Measurements from ENCODE around the gene BOC.

Gene BOC

DNA sequence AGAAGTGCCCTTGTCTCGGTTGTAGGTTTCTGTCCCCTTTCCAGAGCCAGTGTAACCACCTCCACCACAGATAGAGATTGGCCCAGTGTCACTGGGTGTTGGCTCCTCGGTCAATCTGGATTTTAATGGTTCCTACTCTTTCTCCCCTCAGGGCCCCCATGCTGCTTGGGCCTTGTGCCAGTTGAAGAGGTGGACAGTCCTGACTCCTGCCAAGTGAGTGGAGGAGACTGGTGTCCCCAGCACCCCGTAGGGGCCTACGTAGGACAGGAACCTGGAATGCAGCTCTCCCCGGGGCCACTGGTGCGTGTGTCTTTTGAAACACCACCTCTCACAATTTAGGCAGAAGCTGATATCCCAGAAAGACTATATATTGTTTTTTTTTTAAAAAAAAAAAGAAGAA is 75.2 kb downstream of the BOC start:
- no peak for DNase-seq (ENCODE audit: low read depth in 2 of 2)

DNA sequence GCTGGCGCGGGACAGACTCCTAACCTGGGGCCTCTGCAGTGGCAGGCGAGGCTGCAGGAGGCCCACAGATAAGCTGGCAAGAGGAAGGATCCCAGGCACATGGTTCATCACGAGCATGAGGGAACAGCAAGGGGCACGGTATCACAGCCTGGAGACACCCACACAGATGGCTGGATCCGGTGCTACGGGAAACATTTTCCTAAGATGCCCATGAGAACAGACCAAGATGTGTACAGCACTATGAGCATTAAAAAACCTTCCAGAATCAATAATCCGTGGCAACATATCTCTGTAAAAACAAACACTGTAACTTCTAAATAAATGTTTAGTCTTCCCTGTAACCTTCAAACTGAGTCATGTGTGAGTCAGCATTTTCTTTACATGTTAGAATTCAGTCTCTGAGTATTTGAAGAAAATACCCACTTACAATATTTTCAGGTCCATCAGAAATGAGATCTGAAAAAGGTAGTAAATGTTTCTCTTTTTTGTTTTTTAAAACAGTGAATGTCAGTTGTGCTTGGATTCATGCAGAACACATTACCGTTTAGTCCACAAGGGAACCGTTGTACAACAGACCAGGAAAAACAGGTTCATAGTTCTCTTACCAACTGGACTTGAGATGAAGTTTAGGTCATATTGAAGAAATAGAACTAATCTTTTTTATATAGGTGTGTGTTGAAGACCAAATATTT is 75.9 kb downstream of the BOC start:
- DNase-seq (ENCODE audit: low read depth in 2 of 2): no peak

DNA sequence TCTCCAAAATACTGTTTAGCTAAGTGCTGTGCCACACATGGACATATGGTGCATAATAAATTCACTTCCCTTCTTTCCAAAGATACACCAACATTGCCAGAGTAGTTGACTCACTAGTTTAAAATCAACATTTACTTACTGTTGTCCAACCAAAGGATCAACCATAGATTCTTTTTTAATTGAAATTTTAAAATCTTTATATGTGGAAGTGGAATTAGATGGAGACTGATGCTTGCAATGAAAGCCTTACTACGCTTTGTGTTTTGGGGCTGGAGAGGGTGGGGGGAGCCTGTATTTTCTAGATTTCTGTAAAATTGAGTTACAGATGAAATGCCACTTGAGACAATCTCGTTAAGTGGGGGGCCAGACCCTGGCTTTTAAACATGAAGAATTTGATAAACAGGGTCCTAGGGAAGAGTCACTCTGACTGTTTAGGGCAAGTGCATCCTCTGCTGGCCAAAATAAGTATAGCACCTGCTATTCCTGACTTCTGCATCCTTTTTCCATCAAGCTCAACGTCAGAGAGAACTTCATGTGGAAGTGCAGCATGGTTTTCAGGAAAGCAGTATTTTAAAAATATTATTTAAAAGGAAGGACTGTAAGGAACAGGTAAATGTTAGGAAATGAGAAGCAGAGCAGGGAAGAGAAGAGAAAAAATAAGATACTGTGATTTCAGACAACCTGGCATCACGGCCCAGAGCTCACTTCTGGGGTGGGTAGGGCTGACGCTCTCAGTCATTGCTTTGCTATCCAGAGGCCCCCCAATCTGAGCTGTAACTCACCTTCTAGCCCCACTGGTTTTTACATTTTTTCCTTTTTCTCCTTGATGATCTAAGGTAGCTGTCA is 76.7 kb downstream of the BOC start:
- DNase-seq (ENCODE audit: low read depth in 2 of 2): peak; percentile 27 to 34

DNA sequence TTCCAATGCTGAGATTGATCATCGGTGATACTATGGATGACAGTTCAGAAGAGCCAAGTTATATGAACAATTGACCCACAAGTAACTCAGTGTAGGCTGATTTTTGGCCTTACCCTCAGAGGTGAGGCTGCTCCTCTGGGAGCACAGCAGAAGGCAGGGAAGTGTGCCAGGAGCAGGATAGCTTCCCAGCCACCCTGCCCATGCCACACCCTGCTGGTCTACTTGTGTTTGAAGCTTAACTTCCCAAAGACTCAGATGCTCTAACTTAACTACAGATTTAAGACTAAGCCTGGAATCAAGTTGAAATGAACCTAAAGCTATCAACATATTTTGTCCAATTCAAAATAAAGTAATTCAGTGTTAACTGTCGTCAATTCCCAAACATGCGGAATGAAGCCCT is 77.5 kb downstream of the BOC start:
- no peak for DNase-seq (ENCODE audit: low read depth in 2 of 2)

DNA sequence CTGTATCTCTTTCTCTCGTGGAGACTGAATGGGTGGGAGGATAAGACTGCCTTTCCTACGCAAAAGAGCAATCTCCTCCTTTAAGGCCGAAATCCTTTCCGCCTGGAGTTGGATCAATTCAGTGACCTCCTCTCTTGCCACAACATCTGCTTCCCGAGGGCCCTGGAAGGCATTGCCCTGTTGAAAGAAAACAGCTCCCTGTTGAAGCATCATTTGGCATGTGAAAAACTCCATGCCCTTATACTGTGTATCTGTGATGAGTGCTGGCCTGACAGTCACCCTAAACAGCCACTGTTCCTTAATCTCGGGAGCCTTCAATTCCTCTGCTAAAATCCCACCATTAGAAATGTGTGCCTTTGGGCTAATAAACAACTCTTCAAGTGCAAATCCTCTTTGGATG is 80.2 kb downstream of the BOC start:
- DNase-seq (ENCODE audit: low read depth in 2 of 2): no peak

DNA sequence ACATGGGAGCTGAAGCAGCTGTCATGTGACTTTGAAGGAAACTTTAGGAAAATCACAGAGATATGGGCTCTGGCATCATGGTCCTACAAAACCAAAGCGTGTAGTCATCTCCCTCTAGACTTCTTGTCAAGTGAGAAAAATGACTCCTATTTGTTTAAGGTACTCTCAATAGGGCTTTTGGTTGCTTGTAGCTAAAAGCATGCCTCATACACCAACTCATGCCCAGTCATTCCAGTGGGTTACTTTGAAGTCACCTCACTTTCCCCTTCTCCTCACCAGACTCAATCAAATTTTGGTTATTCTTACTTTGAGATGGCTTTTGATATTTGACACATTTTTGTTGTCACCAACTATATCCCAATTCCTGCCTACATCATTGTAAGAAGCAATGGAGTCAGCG is 81.6 kb downstream of the BOC start:
- no peak for DNase-seq (ENCODE audit: low read depth in 2 of 2)

DNA sequence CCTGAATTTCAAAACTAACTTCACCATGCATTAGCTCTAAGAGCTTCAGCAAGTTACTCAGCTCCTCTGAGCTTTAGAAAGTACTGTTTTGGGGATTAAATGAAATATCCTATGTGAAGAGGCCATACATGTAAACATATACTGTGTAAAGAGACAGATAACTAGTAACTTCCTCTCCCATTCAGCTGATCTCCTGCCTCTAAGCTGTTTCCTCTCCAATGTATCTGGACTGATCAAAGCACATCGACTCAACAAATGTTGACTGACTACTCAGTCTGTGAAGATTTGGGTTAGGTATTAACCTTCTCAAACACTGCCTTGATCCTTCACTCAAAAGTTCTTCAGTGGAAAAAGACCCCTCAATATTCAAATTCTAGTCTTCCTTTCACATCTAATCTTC is 82.0 kb downstream of the BOC start:
- DNase-seq (ENCODE audit: low read depth in 2 of 2): no peak

DNA sequence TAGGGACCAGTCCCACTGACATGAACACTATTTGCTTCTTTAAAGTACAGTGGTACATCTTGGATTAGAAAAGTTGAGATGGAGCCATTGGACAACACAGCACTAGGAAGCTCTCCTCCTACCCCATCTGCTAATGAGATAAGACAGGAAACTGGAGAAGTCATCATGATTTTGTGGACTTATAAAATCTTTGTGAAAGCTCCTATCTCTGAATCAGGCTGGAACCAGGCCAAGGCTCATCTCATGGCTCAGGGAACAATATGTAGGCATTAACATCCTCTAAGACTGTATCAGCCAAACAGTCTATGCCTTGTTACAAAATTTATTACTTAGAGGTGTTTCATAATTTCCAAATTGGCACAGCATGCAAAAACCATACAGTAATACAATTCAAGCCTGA is 84.1 kb downstream of the BOC start:
- DNase-seq (ENCODE audit: low read depth in 2 of 2): no peak

DNA sequence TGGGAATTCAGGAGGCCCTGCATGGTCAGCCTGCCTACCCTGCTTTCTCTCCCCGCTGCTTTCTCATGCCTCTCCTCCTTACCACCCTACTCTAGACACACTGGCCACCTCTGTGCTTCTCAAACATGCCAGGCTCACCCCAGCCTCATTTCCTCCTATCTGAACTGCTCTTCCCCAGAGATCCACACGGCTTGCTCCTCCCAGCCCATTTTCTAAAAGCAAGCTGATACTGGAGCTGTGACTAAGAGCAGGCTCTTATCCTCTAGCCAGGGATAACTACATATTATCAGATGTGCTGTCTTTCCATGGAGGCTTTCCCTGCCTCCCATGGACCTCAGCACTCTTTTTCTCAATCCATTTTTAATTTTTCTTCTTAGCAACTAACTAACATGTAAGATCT is 85.9 kb downstream of the BOC start:
- no peak for DNase-seq (ENCODE audit: low read depth in 2 of 2)

DNA sequence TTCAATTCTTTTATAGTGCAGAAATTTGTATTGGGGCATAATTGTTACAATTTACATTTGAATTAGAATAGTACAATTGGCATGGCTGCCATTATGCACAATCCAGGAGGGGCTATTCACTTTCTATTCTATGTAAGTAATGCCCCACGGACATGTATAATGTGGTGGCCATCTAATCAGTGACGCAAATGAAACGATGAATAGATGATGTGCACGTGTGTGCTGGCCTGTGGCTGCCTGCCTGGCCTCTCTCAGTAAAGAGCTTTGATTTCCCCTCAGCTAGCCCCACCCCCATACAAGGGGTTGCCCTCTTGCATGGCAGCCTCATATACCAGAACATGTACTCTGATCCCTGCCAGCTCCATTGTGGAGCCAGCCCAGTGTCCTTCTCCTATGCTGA is 86.5 kb downstream of the BOC start:
- DNase-seq (ENCODE audit: low read depth in 2 of 2): no peak

DNA sequence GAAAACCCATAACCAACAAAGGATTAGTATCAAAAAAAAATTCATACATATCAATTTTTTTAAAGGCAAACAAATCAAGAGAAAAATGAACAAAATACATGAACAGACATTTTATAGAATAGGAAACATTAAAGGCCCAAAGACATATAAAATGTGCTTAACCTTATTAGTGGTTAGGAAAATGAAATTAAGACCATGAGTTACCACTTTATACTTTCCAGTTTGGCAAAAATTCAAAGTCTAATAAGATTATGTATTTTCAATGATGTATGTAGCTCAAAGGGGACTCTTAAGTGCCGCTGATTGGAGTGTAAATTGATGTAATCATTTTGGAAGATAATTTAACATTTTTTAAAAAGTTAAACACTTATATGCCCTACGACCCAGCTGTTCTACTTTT is 89.2 kb downstream of the BOC start:
- DNase-seq (ENCODE audit: low read depth in 2 of 2): no peak

DNA sequence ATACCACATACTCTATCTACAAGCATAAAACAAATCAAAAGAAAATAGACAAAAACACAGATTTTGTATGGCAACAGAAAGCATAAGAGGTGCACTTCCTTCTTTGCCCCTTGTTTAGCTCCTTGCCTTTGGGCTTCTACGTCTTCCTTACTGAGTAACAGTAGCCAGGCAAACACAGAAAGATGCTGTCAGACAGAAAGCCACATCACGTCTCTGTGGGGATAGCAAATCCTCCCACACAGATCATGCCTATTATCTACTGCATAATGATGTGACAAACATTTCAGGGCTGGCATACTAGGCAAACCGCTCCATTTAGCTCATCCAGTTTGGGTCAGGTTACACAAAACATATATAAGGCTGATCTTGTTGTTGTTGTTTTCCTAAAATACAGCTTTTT is 92.7 kb downstream of the BOC start:
- DNase-seq (ENCODE audit: low read depth in 2 of 2): no peak

DNA sequence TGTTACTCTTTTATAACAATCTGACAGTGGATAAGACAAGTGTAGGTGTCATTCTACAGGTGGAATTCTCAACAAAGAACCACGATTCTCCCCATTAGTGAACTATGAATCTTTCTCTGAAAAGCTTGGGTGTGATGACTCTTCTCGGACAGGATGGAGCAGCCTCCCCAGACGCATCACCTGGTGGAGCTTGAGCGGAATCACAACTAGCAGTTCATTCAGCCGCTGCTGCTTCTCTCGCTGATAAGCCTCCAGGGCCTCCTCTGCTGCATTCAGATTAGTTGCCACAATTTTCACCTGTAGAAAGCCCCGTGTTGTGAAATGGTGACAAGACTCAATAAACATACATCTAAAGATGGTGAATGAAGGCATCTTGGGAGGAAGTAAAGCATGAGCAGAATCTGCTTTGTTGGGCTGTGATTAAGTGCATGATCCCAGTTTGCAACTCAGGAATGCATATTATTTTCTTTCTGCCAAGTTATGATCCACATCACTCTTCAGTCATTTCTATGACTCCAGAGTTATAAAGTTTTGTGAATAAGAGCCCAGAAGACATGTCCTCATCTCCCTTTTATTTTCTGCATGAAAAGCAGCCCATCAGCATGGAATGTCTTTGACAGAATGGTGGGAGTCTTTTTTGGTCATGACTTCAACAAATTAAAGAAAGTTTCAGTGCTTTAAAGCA is 93.6 kb downstream of the BOC start:
- DNase-seq (ENCODE audit: low read depth in 2 of 2): no peak

DNA sequence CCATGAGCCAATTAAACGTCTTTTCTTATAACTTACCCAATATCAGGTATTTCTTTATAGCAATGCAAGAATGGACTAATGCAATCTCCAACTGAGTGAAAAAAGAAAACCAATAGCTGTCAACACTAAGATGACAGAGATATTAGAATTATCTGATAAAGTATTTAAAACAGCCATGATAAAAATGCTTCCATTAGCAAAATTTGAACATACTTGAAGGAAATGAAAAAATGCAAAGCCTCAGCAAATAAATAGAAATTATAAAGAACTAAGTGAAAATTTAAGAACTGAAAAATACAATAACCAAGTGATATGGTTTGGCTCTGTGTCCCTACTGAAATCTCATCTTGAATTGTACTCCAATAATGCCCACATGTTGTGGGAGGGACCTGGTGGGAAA is 99.6 kb downstream of the BOC start:
- DNase-seq (ENCODE audit: low read depth in 2 of 2): no peak

DNA sequence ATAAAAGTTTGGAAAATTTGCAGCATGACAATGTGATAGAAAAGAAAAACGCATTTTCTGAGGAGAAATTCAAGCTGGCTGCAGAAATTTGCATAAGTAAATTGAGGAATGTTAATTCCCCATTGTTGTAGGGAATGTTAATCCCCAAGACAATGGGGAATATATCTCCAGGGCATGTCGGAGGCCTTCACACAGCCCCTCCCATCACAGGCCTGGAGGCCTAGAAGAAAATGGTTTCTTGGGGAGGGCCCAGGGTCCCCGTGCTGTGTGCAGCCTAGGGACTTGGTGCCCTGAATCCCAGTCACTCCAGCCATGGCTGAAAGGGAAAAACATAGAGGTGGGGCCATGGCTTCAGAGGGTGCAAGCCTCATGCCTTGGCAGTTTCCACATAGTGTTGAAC is 101.1 kb downstream of the BOC start:
- DNase-seq (ENCODE audit: low read depth in 2 of 2): no peak

DNA sequence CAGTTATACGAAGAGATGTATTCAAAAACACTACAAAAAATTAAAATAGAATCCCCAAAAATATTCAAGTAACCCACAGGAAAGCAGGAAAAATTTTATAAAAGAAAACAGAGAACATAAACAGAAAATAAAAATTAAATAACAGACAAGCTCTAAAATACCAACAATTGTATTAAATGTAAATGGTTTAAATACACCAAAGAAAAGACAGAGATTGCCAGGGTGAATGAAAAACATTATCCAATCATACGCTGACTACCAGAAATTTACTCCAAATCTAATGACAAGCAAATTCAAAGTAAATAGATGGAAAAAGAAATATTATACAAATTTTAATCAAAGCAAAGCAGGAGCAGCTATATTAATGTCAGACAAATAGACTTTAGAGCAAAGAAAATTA is 103.6 kb downstream of the BOC start:
- no peak for DNase-seq (ENCODE audit: low read depth in 2 of 2)

DNA sequence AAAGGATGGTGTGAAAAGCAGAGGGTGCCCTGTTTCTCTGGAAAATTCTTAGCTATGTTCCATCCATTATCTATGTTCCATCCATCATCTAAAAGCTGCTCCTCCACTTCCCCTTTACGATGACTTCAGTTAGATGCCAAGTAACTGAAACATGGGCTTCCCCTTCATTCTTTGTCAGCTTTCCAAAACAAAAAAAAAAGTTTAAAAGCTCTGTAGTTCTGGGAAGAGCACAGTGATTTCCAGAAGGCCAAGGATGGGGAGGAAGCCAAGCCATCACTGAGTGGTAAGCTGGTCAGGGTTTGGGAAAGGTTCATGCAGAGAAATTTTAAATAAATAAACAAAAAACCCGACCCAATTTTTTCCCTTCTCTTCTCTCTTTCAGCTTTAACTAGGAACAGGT is 118.4 kb downstream of the BOC start:
- DNase-seq (ENCODE audit: low read depth in 2 of 2): no peak

DNA sequence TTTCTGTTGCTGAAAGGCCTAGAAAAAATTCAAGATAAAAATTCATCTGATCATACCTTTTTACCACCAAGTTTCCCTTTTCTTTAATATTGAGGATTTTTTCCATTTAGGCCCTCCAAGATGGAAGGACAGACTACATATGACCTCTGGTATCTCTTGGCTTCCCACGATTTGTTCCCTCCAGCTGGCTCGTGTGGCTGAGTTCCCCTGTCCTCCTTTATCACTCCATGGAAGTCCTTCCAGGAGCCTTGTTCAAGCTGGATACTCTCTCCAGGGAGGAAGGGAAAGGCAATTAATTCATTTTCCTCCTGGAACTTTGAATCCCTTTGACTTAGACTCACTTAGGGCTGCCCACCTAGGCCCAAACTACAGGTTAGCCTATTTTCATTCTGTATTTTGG is 119.4 kb downstream of the BOC start:
- DNase-seq (ENCODE audit: low read depth in 2 of 2): no peak

DNA sequence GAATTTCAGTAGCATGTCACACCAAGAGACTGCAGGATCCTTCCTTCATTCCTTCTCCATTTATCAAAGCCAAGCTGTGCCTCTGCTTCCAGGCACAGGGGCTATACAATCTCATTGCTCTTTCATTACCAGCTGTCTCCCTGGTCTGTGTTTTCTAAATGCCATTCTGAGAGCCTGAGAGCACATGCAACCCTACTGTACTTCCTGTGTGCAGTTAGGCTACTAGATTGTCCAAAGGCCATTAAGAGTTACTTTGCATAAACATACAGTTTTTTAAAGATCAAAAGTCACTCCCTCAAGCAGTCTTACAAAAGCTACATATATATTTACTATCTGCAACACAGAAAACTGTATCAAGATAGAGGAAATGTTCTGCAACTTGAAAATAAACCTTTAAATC is 119.8 kb downstream of the BOC start:
- no peak for DNase-seq (ENCODE audit: low read depth in 2 of 2)

All from stimulated activated CD4-positive, alpha-beta T cell treated with anti-CD3 and anti-CD28 coated beads, Interleukin-4, amount 100 ng/mL, for 48 hours (primary cell).